ENCODE results near the gene SEPTIN3.

The SEPTIN3 gene

GRCh38 chr22:41951898-41952474 lies 17.3 kb upstream of the SEPTIN3 start, which contains the start of gene SMIM45:
Gene SMIM45, plus strand, starts transcription at chr22:41952150.
- in situ Hi-C loops (cut with MboI; ENCODE audit: low pct_unique_long_range_greater_than_20kb, low sequenced_read_pairs, unreplicated experiment), result loop anchor here (25.0 kb wide), 1 partner anchor 485 kb away; the partner anchor contains the start of gene NFAM1
- no peak for DNase-seq (ENCODE audit: low spot score)
- no peak for TF ChIP-seq CTCF (IDR thresholded peaks at IDR 0.05; ENCODE audit: extremely low read depth, insufficient read depth, missing control alignments)

GRCh38 chr22:41952713-41953112 lies 16.5 kb upstream of the SEPTIN3 start:
- TF ChIP-seq CTCF (IDR thresholded peaks at IDR 0.05; ENCODE audit: extremely low read depth, insufficient read depth, missing control alignments), result no peak
- in situ Hi-C loops (cut with MboI; ENCODE audit: low pct_unique_long_range_greater_than_20kb, low sequenced_read_pairs, unreplicated experiment), result loop anchor here (25.0 kb wide), 1 partner anchor 485 kb away; the partner anchor contains the start of gene NFAM1
- no peak for DNase-seq (ENCODE audit: low spot score)

GRCh38 chr22:41957941-41958556 lies 11.2 kb upstream of the SEPTIN3 start:
- no peak for DNase-seq (ENCODE audit: low spot score)
- no peak for TF ChIP-seq CTCF (IDR thresholded peaks at IDR 0.05; ENCODE audit: extremely low read depth, insufficient read depth, missing control alignments)
- in situ Hi-C loops (cut with MboI; ENCODE audit: low pct_unique_long_range_greater_than_20kb, low sequenced_read_pairs, unreplicated experiment), result loop anchor here (25.0 kb wide), 1 partner anchor 479 kb away; the partner anchor contains the start of gene NFAM1

- no peak for DNase-seq (ENCODE audit: low spot score)
- in situ Hi-C loops (cut with MboI; ENCODE audit: low pct_unique_long_range_greater_than_20kb, low sequenced_read_pairs, unreplicated experiment), result loop anchor here (25.0 kb wide), 1 partner anchor 474 kb away; the partner anchor contains the start of gene NFAM1
- no peak for TF ChIP-seq CTCF (IDR thresholded peaks at IDR 0.05; ENCODE audit: extremely low read depth, insufficient read depth, missing control alignments)
Measured at GRCh38 chr22:41963453-41964111, 5.7 kb upstream of the SEPTIN3 start.

GRCh38 chr22:41964112-41964491 lies 5.1 kb upstream of the SEPTIN3 start:
- TF ChIP-seq CTCF (IDR thresholded peaks at IDR 0.05; ENCODE audit: extremely low read depth, insufficient read depth, missing control alignments), result no peak
- in situ Hi-C loops (cut with MboI; ENCODE audit: low pct_unique_long_range_greater_than_20kb, low sequenced_read_pairs, unreplicated experiment), result loop anchor here (25.0 kb wide), 1 partner anchor 473 kb away; the partner anchor contains the start of gene NFAM1
- DNase-seq (ENCODE audit: low spot score), result no peak

GRCh38 chr22:41966225-41966606 lies 3.0 kb upstream of the SEPTIN3 start:
- DNase-seq (ENCODE audit: low spot score), result no peak
- in situ Hi-C loops (cut with MboI; ENCODE audit: low pct_unique_long_range_greater_than_20kb, low sequenced_read_pairs, unreplicated experiment), result loop anchor here (25.0 kb wide), 1 partner anchor 471 kb away; the partner anchor contains the start of gene NFAM1
- no peak for TF ChIP-seq CTCF (IDR thresholded peaks at IDR 0.05; ENCODE audit: extremely low read depth, insufficient read depth, missing control alignments)
